TTC549 (cell line): ENCODE measurements around the gene CCDC9B.

ENCODE experiments used
- FAIRE-seq: peaks from 2 replicates; lab custom pipeline; 2012; peaks lifted over from hg19 to GRCh38; lab: Jason Lieb, UNC

The CCDC9B gene

DNA sequence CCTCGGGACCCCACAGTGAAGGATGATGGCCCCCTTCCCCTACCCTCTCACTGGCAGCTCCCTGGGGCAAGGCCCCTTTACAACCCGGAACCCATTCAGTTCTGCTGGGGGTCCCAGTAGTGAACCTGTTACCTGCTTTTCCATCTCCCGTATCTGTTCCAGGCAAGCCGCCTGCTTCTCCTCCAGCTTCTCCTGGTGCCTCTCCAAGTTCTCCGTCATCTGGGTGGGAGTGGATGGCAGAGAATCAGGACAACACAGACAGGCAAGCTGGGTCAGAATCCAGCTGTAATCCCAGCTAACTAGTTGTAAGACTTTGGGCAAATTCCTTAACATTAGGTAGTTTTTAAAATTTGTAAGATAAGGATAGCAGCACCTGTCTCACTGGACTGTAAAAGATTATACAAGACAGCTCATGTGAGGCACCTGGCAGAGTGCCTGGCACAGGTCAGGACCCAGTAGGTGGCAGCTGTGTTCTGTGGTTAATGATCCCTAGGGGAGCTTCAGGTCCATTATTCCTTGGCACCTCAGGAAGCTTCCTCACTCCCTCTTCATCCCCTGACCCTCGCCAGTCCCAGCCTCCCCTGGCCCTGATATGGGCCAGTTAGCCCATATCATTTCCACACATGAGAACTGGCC is 51.5 kb downstream of the CCDC9B start:
- FAIRE-seq: no peak

DNA sequence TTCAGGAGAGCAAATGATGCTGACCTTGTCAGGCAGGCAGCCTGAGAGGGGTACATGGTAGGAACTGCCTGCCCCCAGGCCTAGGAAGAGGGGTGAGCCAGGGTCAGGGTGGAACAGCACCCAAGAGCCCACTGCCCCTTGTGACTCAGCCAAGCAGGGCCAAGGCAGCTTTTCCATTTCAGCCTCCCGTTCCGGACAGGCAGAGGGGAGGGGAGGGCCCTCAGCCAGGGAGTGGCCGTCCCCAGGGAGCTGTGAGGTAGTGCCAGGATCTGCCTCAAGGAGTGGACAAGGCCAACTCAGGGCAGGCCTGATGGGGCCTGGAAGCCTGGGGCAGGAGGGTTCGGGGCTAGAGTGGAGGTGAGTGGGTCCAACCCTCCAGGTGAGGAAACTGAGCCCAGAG is 52.8 kb downstream of the CCDC9B start:
- no peak for FAIRE-seq

DNA sequence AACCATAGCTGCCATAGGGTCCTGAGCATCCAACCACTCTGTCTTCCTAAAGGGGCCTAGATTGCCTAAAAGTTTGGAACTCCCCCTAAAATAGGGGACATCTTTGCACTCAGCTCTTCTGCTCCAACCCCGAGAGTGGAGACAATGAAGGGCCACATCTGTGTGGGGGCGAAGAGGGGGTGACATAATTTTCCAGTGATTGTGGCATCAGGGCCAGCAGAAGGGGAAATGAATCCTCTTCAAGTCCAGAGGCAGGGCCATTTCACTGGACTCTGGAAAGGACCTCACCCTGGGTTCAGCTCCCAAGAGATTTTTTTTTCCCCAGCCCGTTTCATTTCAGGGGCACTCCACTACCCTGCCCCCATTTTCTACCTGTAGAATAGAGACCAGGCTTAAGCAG is 53.2 kb downstream of the CCDC9B start:
- no peak for FAIRE-seq

DNA sequence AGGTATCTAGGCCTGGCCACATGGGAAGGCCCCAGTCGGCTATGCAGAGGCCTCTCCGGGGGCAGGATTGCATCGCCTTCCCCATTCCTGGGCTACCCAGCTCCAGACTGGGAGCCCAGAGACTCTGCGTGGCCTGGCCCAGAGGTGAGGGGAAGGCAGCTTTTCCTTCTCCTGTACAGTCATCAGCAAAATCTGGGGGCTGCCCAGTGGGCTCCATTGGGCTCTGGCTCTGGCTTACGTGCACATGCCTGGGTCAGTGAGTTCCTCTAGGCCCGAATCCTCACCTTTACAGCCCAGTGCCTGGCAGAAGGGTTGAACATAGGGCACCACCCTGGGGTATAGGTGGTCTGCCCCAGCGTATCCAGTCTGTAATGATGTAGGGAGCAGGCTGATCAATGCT is 53.9 kb downstream of the CCDC9B start:
- FAIRE-seq: no peak

DNA sequence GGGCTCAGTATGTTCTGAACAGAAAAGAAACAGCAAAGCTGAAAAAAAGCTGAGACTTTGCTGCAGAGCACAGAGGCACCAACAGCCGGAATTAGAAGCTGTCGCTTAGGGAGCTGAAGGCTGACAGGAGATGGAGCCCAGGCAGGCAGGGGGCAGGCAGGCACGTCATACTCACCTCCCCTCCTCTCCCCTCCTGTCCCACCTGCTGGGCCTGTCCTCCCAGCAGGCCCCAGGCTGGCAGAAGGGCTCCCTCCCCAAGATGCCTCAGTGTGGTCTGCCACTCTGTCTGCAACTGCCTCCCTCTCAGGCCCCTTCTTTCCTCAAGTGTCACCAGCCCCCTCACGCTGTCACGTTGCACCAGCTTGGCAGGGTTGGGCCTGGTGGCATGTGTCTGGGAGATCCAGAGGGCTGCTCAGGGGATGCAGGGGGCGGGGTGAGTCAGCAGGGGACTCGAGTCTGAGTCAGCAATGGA is 54.6 kb downstream of the CCDC9B start:
- no peak for FAIRE-seq

DNA sequence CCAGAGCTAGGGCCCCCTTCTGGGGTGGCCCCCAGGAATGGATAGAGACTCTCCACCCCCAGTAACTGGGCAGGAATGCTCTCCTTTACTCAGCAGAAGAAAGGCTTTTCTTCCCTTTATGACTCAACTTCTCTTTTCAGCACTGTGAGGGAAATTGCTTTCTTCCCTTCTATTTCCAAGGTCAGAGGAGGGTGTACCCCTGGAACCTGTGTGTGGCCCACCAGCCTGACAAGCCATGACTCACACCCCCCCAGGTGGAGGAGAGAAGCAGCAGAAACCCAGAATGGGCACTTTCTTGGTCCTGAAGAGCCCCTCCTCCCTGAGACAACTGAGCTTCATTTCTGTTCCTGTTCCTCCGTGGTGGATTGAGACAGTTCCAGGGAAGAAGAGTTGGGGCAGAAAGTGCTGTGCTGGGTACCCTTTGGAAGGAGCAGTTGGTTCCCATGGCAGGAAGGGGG is 55.2 kb downstream of the CCDC9B start:
- FAIRE-seq: no peak

DNA sequence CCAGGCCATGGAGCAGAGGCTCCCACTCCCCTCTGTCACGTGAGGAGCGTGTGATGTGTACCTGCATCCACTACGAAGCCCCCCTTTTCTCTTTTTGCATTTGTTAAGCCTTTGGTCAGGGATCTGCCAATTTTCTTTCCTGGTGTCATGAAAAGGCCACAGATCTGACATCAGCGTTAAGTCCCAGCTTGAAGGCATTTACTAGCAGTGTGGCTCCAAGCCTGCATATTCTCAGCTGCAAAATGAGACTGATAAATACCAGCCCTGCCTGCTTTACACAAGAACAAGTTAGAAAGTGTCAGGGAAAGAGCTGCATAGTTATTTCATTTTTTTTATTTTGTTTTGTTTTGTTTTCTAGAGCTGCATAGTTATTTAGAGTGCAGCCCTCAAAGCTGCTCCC is 55.6 kb downstream of the CCDC9B start:
- no peak for FAIRE-seq

DNA sequence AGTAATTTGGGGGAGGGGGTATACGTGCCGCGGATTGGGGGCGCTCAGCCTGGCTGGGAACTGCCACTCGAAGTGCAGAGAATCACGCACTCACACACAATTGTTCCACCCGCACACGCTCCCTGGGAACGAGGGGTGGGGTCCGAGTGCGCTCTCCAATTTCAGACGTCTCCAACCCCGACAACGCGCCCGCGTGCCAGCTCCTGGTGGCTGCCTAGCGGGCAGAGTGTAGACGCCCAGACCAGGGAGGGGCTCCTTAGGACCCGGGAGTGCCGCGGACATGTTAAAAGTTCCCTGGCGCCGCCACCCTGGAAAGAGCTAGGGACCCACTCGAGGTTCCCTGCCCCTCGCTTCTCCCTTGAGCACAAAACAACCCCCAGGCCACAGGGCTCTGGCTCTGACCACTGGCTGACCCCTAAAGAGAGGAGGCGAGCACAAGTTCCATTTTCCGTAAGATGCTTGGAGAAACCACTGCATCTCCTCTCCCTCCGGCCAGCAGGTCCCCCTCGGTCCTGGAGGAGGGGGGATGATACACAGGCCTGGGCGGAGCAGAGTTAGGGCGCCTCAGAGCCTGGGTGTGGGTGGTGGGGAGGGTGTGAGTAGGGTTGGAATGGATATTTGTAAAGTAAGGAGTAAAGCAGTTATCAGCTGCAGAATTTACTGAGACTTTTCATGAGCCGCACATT is 57.0 kb downstream of the CCDC9B start:
- no peak for FAIRE-seq

DNA sequence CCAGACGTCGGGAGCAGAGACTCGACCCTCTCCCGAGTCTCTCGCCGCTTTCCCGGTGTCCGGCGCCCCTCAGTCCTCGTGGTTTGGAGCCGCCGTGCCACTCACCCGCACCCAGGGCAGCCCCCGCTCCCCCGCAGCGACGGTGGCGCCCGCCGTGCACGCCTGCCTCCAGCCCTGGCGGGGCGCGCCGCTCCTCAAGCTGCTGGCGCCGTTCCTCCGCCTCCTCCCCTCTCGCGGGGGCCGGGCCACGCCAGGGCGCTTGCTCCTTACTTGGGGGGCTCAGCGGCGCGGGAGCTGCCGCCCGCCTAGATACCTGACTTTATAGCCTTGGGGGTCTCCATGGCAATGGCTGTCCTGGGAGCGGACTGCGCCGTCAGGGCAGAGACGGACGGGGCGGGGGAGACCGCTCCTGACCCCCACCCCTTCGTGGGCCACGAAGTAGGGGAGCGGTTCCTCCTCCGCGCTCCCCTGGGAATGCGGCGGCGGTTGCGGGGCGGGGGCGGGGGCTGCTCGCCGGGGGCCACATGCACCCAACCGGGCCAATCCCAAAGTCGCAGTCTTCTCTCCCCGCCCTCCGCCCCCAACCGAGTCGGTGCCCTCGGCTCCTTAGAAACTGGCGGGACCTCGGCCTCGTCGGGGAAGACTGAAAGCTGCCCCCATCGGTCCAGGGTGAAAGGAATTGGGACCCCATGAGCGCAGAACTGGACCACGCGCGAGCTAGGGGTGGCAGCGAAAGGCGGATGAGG is 57.7 kb downstream of the CCDC9B start, which contains the start of gene ANKRD63:
Gene ANKRD63 (minus strand): TSS at position 196 of the 746 bp plus-strand sequence. CDS start 478 bp downstream, outside the sequence.
- FAIRE-seq: no peak

DNA sequence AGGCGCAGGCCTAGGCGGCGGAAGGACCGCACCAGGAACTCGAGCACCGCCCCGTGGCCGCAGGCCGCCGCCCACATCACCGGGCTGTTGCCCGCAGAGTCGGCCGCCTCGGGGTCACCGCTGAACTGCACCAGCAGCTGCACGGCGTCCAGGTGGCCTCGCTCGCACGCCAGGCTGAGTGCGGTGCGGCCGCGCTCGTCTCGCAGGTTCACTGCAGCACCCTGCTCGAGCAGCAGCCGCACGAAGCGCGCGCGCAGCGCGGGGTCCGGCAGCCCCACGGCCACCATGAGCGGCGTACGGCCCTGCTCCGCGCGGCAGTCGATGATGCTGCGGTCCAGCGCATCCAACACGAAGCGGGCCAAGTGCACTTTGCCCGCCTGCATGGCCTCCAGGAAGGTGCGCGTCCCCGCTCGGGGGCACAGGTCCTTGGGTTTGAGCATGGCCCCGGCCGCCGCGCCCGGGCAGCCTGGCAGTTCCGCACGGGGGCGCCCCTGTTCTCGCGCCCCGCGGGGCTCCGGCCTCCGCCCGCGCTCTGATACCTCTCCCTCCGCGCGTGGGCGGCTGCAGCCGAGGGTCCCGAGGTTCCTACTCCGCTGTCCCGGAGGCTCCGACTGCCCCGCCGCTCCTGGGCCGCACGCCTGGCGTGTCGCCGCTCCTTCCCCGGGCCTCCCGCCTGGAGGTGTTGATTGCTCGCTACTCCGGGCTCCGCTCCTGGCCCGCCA is 58.4 kb downstream of the CCDC9B start:
- no peak for FAIRE-seq

DNA sequence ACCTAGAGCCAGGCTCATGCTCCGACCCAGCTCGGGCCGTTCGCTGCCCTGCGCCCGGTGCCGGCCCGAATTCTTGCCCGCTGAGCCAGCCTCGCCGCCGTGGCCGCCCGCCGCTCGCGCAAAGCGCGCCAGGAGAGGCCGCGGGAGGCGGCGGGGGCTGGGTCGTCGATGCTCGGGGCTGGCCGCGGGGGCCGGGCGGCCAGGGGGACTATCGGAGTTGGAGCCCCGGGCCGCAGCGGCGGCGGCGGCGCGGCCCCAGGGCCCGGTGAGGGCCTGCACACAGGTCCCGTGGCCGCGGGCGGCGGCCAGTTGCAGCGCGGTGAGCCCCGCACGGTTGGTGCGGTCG is 59.0 kb downstream of the CCDC9B start:
- FAIRE-seq: no peak
